Mucosa of gallbladder (tissue), 1 donor: ENCODE data around the gene C22orf31. TPM values are rescaled to one million over a fixed set of nuclear protein-coding genes. Genes with fewer than 3 reads are reported as not detected.
"Not testable (repeated sequence)": the region's sequence is repeated elsewhere in the genome, so short reads cannot be mapped to it uniquely, and the experiment has no call there.

ENCODE experiments used
- DNase-seq: peaks from one replicate; pipeline ENCODE4 v3.0.0-alpha.2; 2020; ENCODE audit warnings: low spot score
- total RNA-seq: library from RNA; stranded (reverse); gene quantifications from one replicate; pipeline ENCODE4 v1.2.1, GENCODE V29; 2021
- donor health status: DM: no; HTN: no; CAD: no.

The C22orf31 gene
- total RNA-seq = not detected

- no peak for DNase-seq
Observed at GRCh38 chr22:29061773-29062172, at the start of gene C22orf31. TSS of gene C22orf31 (minus strand) at chr22:29061831. CDS start at chr22:29061792, 39 bp downstream.

GRCh38 chr22:29110946-29111345 is 49.3 kb upstream of the C22orf31 start:
- no peak for DNase-seq

GRCh38 chr22:29109822-29110221 is 48.2 kb upstream of the C22orf31 start:
- no peak for DNase-seq

GRCh38 chr22:29108137-29108536 is 46.5 kb upstream of the C22orf31 start:
- no peak for DNase-seq

- no peak for DNase-seq
Observed at GRCh38 chr22:29106839-29107238, 45.2 kb upstream of the C22orf31 start.

DNA sequence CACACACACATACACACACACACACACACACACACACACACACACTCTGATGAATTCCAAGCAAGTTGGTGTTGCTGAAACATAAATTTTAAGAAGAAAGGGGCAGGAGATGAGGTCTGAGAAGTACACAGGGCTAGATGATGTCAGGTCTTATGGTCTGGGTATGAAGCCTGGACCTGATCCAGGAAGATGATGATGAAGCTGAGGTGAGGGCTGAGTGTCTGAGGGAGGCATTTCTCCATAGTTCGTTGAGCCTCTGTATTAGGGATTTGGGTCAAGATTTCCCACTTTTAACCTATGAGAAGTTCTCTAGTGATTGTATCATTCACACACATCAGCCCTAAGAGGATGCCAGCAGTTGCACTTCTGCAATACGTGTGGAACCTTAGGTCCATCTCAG is 43.8 kb upstream of the C22orf31 start:
- DNase-seq = no peak

- no peak for DNase-seq
Observed at GRCh38 chr22:29103121-29103520, 41.5 kb upstream of the C22orf31 start.

- no peak for DNase-seq
Observed at GRCh38 chr22:29102300-29102699, 40.7 kb upstream of the C22orf31 start.

- DNase-seq = no peak
Observed at GRCh38 chr22:29098296-29098695, 36.7 kb upstream of the C22orf31 start.

DNA sequence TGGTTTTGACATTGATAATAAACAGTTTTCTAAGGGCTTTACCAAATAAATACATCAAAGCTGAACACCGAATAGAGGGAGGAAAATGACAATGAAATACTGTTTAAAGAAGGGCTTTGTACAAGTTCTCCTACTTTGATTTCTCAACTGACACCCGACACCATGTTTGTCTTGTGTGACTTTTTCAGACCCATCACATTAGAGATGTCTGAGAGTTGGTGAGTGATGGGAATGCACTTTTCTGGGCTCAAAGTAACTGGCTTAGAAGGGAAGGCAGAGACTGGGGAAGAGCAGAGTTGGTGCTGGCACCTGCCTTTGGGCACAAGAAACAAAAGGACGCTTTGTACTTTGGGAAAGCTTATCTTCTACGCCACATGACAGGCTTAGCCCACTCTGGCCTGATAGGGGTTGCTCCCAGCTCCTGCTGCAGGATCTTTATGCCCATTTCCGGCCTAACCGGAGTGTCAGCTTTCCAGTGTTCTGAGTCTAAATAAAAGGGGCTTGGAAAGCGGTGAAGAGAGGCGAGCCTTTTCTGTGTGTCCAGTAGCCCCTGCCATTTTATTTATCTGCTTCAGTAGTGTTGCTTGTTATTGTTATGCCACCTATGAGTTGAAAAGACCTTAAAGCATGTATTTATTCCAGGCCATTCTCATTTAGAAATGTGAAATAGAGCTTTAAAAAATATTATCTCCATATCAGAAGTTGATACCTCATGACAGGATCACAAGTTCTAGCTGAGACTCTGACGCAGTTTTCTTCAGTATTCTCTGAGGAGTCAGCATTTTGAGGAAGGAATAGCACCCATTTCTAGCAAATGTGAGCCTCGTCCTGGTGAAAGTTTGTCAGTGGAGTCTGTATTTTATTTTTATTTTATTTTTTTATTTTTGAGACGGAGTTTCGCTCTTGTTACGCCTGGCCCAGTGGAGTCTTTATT is 35.4 kb upstream of the C22orf31 start:
- DNase-seq = no peak

GRCh38 chr22:29095459-29095858 is 33.8 kb upstream of the C22orf31 start:
- DNase-seq = no peak

- DNase-seq = no peak
Observed at GRCh38 chr22:29093501-29094300, 32.1 kb upstream of the C22orf31 start.

- DNase-seq = no peak
Observed at GRCh38 chr22:29093030-29093429, 31.4 kb upstream of the C22orf31 start.

- DNase-seq = no peak
Observed at GRCh38 chr22:29092243-29092642, 30.6 kb upstream of the C22orf31 start.

DNA sequence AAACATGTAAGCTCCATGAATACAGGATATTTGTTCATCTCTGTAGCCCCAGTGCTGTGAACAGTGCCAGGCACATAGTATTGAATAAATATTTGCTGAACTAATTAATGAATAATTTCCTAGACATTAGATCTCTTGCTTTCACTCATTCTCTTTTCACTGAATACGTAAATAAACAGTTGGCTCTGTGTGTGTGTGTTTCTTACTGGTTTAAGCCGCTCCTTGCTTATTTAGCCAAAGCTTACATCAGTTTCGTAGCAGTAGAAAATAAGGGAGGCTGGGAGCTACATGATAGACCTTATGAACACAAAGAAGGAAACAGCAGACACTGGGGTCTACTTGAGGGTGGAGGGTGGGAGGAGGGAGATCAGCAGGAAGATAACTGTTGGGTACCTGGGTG is 28.4 kb upstream of the C22orf31 start:
- no peak for DNase-seq

- DNase-seq = no peak
Observed at GRCh38 chr22:29089507-29089906, 27.9 kb upstream of the C22orf31 start.

DNA sequence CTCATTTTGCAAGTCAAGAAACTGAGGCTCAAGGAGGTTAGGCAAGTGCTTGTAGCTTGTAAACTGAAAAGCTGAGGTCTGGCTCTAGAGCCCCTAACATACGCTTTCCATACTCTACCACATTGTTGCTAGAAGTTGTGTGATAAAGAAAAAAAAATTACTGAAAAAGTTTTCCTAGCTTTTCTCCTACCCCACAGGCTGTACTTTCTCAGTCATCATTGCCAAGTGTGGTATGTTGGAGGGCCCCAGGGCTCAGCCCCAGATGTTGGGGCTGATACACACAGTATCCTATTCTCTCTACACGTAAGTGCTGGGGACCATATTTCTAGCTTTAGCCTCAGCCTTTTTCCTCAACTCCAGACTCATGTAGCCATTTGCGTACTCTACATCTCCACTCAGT is 27.2 kb upstream of the C22orf31 start:
- no peak for DNase-seq

DNA sequence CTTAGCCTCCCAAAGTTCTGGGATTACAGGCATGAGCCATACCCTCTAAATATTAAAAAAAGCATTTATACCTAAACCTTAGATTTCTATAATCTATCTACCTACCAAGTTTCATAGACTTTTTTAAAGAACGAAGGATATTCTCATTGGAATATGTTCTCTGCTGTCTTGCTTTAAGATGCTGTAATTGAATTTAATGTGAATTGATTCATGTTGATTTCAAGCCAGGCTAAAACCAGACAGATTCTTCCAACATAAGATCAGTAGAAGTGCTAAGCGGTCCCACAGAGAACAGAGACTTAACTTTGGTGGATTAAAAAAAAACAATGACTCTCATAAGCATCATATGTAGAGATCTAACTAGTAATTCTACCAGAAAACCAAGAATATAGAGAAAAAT is 25.4 kb upstream of the C22orf31 start:
- DNase-seq = no peak

DNA sequence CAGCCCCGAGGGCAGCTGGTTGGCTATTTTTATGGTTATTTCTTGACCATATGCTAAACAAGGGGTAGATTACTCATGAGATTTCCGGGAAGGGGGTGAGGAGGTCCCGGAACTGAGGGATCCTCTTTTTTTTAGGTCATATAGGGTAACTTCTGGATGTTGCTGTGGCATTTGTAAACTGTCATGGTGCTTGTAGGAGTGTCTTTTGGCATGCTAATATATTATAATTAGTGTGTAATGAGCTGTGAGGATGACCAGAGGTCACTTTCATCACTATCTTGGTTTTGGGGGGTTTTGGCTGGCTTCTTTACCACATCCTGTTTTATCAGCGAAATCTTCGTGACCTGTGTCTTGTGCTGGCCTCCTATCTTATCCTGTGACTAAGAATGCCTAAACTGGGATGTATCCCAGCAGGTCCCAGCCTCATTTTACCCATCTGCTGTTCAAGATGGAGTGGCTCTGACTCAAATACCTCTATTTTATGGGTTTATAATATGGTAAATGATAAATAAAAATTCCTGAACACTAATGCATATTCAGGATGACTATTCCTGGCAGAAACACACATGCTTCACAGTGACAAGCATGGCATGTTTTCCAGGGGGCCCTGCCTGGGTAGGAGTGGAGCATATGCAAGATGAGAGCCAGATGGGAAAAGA is 22.4 kb upstream of the C22orf31 start:
- no peak for DNase-seq

- not testable (repeated sequence) for DNase-seq
Observed at GRCh38 chr22:29083576-29083932, 21.9 kb upstream of the C22orf31 start.

DNA sequence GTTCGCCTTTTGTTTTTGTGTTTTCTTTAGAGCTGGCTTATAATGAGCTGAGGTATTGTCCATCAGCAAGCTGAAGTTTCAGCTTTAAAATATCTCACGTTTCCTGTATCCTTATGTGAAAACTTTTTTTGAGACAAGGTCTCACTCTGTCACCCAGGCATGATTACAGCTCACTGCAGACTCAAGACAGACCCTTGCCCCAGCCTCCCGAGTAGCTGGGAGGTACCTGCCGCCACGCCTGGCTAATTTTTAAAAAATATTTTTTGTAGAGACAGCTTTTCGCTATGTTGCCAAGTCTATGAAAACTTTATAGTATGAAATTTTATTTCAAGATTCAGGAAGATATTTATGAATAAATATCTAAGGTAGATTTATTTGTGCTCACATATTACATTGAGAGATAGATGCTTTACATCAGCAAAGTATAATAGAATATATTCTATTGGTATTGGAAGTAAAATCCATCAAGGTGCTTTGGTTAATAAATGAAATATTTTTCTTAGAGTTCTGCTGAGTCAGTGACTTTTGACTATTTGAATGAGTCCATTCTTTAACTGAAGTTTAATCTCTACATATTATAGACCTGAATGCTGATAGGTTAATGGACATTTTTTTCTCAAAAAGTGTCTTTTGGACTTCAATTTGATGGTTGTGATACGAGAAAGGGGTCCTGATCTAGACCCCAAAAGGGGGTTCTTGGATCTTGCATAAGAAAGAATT is 21.4 kb upstream of the C22orf31 start:
- DNase-seq = no peak
